MM.1S (cell line): ENCODE results near the gene MARCHF7.

Experiments used
- EZH2 ChIP-seq: fragments of 300-600 bp; sonication (generic); optimal IDR thresholded peaks from 2 replicates; pipeline ENCODE3; 2017; ENCODE audit warnings: low read depth, mild to moderate bottlenecking, antibody characterized with exemption, low read length, mixed read lengths
- TF ChIP-seq, protein P1 (sequence below): fragments of 300-600 bp; sonication (generic); IDR thresholded peaks from 2 replicates; pipeline ENCODE4 v1.5.1; 2016; ENCODE audit warnings: antibody characterized with exemption, low read length, mixed read lengths

DNA sequence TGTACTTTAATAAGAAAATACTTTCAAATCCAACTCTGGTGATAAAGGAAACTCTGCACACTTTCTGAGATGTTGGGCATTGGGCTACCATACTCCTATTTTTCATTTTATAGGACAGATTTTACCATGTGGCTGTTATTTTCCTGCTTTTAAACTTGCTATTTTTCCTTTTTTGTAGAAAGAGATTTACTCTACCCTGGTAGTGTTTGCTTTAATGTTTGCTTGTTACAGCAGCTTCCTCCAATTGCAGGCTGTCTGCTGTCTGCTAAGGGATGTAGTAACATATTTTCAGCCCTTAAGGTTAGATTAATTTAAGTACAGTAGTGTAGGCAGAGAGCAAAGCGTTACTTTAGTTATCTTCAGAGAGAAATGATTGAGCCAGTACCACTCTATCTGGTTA is 38.6 kb downstream of the MARCHF7 start:
- no peak for TF ChIP-seq EZH2
- TF ChIP-seq, protein P1, sequence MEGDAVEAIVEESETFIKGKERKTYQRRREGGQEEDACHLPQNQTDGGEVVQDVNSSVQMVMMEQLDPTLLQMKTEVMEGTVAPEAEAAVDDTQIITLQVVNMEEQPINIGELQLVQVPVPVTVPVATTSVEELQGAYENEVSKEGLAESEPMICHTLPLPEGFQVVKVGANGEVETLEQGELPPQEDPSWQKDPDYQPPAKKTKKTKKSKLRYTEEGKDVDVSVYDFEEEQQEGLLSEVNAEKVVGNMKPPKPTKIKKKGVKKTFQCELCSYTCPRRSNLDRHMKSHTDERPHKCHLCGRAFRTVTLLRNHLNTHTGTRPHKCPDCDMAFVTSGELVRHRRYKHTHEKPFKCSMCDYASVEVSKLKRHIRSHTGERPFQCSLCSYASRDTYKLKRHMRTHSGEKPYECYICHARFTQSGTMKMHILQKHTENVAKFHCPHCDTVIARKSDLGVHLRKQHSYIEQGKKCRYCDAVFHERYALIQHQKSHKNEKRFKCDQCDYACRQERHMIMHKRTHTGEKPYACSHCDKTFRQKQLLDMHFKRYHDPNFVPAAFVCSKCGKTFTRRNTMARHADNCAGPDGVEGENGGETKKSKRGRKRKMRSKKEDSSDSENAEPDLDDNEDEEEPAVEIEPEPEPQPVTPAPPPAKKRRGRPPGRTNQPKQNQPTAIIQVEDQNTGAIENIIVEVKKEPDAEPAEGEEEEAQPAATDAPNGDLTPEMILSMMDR = no peak
